Heart right ventricle (tissue), 16 donors: ENCODE data around the gene MIS12. TPM values are rescaled to one million over a fixed set of nuclear protein-coding genes. Genes with fewer than 3 reads are reported as not detected.

Source experiments
- ATAC-seq, 8 donors: fragments of 200-7000 bp; cut with Tn5 transposase; one replicate each; pipeline ENCODE4 v1.9.1; 2020; ENCODE audit warnings: mild to moderate bottlenecking in 8 of 8, moderate library complexity in 8 of 8, moderate number of reproducible peaks in 1 of 8
- DNase-seq, 2 donors: peaks; one replicate each; pipeline ENCODE4 v3.0.0-alpha.2; 2020
- H3K27ac ChIP-seq, 10 donors: fragments of 200-600 bp; sonication (generic) in 2 of 10; one replicate each; pipeline versions ENCODE4 v1.5.0 to v1.8.0; 2020 to 2022; ENCODE audit warnings: mild to moderate bottlenecking in 3 of 10
- H3K27me3 ChIP-seq, 7 donors: fragments of 200-600 bp; one replicate each; pipeline ENCODE4 v1.8.0; 2021 to 2022; ENCODE audit warnings: mild to moderate bottlenecking in 2 of 7
- H3K36me3 ChIP-seq, 9 donors: fragments of 200-600 bp; sonication (generic) in 1 of 9; one replicate each; pipeline versions ENCODE4 v1.5.0 to v1.8.0; 2020 to 2022; ENCODE audit warnings: mild to moderate bottlenecking in 2 of 9
- H3K4me1 ChIP-seq, 9 donors: fragments of 200-600 bp; sonication (generic) in 1 of 9; one replicate each; pipeline versions ENCODE4 v1.5.0 to v1.8.0; 2020 to 2022; ENCODE audit warnings: mild to moderate bottlenecking in 4 of 9
- H3K4me3 ChIP-seq, 10 donors: fragments of 200-600 bp; sonication (generic) in 2 of 10; one replicate each; pipeline versions ENCODE4 v1.5.0 to v1.8.0; 2020 to 2022; ENCODE audit warnings: mild to moderate bottlenecking in 7 of 10, moderate library complexity in 2 of 10
- H3K9me3 ChIP-seq, 11 donors: fragments of 200-600 bp in 10 of 11; sonication (generic) in 2 of 11; one replicate each; pipeline versions ENCODE4 v1.5.0 to v1.8.0; 2013 to 2022; ENCODE audit warnings: mild to moderate bottlenecking in 2 of 11, control low read depth in 1 of 11, moderate library complexity in 1 of 11
- CTCF ChIP-seq, 9 donors: fragments of 200-600 bp; sonication (generic) in 2 of 9; IDR thresholded peaks; one replicate each; pipeline versions ENCODE4 v1.5.0 to v1.8.0; 2021 to 2022; ENCODE audit warnings: antibody characterized with exemption in 9 of 9, mild to moderate bottlenecking in 5 of 9, moderate library complexity in 1 of 9
- WGBS, 2 donors: extraction: QIAGEN DNeasy Blood & Tissue Kit; methylation state at CpG; one replicate each; pipeline ENCODE4 v1.1.7; 2013; ENCODE audit warnings: inconsistent platforms in 1 of 2; 5-methylcytosine and 5-hydroxymethylcytosine counted together
- intact Hi-C, 10 donors: fragments of 100-400 bp; cut with DNase I; formaldehyde crosslinking; loops; one replicate each; pipeline versions ENCODE4 v1.11.1 to v1.14.2; 2022
- polyA plus RNA-seq, 2 donors: library from polyadenylated mRNA; stranded (reverse); fragments of 200-250 nt; gene quantifications; one replicate each; pipeline ENCODE4 v1.2.3, GENCODE V29; 2013
- total RNA-seq, 10 donors: library from RNA; stranded (reverse); fragmentation: NEBNext Ultra II Directional in 3 of 10; extraction: Animal tissue kit (Norgen Biotek cat#: 25700) in 3 of 10; gene quantifications; one replicate each; pipeline versions ENCODE4 v1.2.1 to v1.2.4, GENCODE V29; 2021 to 2023
- donor health status: Arrhythmogenic right ventricular cardiomyopathy.
- donor health status: ischemic (EF 13 %, LVEDD 7.1; RV severe dilation, severe dysfunction).
- donor health status: healthy with polysubstance abuse.
- donor health status: DM: no; HTN: yes; CAD: no.
- donor health status: DM: no; HTN: no; CAD: no.
- donor health status: ischemic (EF 25% LVEDD 6.9; RV normal size, moderate dysfunction).
- donor health status: ischemic (EF 25% LVEDD 5.7; RV mildly dilated, moderate dysfunction).
- donor health status: healthy.
- donor health status: DM: yes; HTN: yes; CAD: no.
- donor health status: Ischemic cardiomyopathy.
- donor health status: ischemic (EF 35%, LVEDD 5.7; RV mildly dilated, moderate dysfunction).
- donor health status: nonischemic (EF 11% LVEDD 7.7; RV severe dilation, severe dysfunction).
- donor health status: DM: yes; HTN: yes; CAD: no.
- donor health status: PGD.
- donor health status: ischemic (EF 29% LVEDD 5.4; RV normal size, mild dysfunction).
- donor health status: nonischemic (EF 23%, LVEDD 6.1; RV moderate dilation, normal function).

Gene MIS12
- total and polyA plus RNA-seq, 12 donors: 6.6 to 13.2 (median 9.4) TPM

- Histone ChIP-seq H3K36me3 (peaks cover 0 to 68% (median 21%) of the 10 kb centered on the region in 9 donors), H3K9me3 (no peaks in the 10 kb centered on the region), H3K4me3 (peak overlapping the region in 9 of 10 donors; percentile 68 to 97 (median 82)), H3K27me3 (no peaks in the 10 kb centered on the region), H3K4me1 (peaks cover 5 to 30% (median 20%) of the 10 kb centered on the region in 9 donors), H3K27ac (peak overlapping the region in 9 of 10 donors; percentile 72 to 91 (median 82))
- no peak for ATAC-seq
- WGBS, 2 donors: 11 to 44% methylated on average over 1 of the region's 1 CpG
- intact Hi-C loops: loop anchor here in 4 of 10 donors (2.0 to 10.0 kb wide), 3 partner anchors 191 to 195 kb away; no protein-coding TSS in a partner anchor
- no peak for DNase-seq
- TF ChIP-seq CTCF (IDR thresholded peaks at IDR 0.05): peak in 4 of 9 donors; percentile 6 to 48 (median 37)
These were observed 47.0 kb upstream of the MIS12 start for GRCh38 chr17:5439446-5439764.

- Histone ChIP-seq H3K9me3 (no peaks in the 10 kb centered on the region), H3K27ac (no peak overlapping the region), H3K27me3 (no peaks in the 10 kb centered on the region), H3K4me3 (no peak overlapping the region), H3K36me3 (peaks cover 0 to 77% (median 30%) of the 10 kb centered on the region in 9 donors), H3K4me1 (peaks cover 0 to 8% (median 6%) of the 10 kb centered on the region in 9 donors)
- intact Hi-C loops: loop anchor here in 1 of 10 donors (5.0 kb wide), 1 partner anchor 196 kb away; no protein-coding TSS in a partner anchor
- no peak for DNase-seq
- ATAC-seq: no peak
- WGBS, 2 donors: 94 to 97% methylated on average over 6 of the region's 6 CpGs
- no peak for TF ChIP-seq CTCF (IDR thresholded peaks at IDR 0.05)
These were observed 42.6 kb upstream of the MIS12 start for GRCh38 chr17:5443728-5444127.

- no peak for DNase-seq
- Histone ChIP-seq H3K27ac (no peak overlapping the region), H3K27me3 (no peaks in the 10 kb centered on the region), H3K4me3 (no peak overlapping the region), H3K4me1 (peaks cover 0 to 8% (median 6%) of the 10 kb centered on the region in 9 donors), H3K9me3 (no peaks in the 10 kb centered on the region), H3K36me3 (peaks cover 0 to 82% (median 31%) of the 10 kb centered on the region in 9 donors)
- TF ChIP-seq CTCF (IDR thresholded peaks at IDR 0.05): no peak
- 93 to 96% methylated on average over 22 of the region's 22 CpGs for WGBS, 2 donors
- intact Hi-C loops: loop anchor here in 1 of 10 donors (5.0 kb wide), 1 partner anchor 197 kb away; no protein-coding TSS in a partner anchor
- no peak for ATAC-seq
These were observed 42.2 kb upstream of the MIS12 start for GRCh38 chr17:5444209-5444608.

GRCh38 chr17:5446786-5447185 is 39.6 kb upstream of the MIS12 start:
- Histone ChIP-seq H3K9me3 (no peaks in the 10 kb centered on the region), H3K27ac (no peak overlapping the region), H3K4me1 (no peaks in the 10 kb centered on the region), H3K4me3 (no peak overlapping the region), H3K27me3 (no peaks in the 10 kb centered on the region), H3K36me3 (peaks cover 0 to 98% (median 45%) of the 10 kb centered on the region in 9 donors)
- DNase-seq (no peak), ATAC-seq (peak in 1 of 8 donors; percentile 53)
- WGBS, 2 donors: 91 to 92% methylated on average over 8 of the region's 8 CpGs
- intact Hi-C loops: no loop called here
- TF ChIP-seq CTCF (IDR thresholded peaks at IDR 0.05): no peak
